LoVo (cell line): ENCODE results near the gene ZSCAN31.

Experiments used
- DNase-seq: peaks from one replicate; pipeline ENCODE4 v3.0.0-alpha.2; 2016; ENCODE audit warnings: low spot score

Gene ZSCAN31

GRCh38 chr6:28353356-28353755 lies 17.4 kb upstream of the ZSCAN31 start:
- DNase-seq, result no peak

- DNase-seq, result no peak
Observed at GRCh38 chr6:28351493-28351925, 15.6 kb upstream of the ZSCAN31 start.

- no peak for DNase-seq
Observed at GRCh38 chr6:28351087-28351486, 15.1 kb upstream of the ZSCAN31 start.

GRCh38 chr6:28349892-28350737 lies 14.2 kb upstream of the ZSCAN31 start, which contains the start of gene ZKSCAN3:
ZKSCAN3 (plus strand) TSS chr6:28349947; CDS start chr6:28359587, 9,640 bp downstream.
- peak; percentile 78 for DNase-seq

GRCh38 chr6:28349344-28349891 lies 13.5 kb upstream of the ZSCAN31 start:
- DNase-seq, result no peak

- no peak for DNase-seq
Observed at GRCh38 chr6:28347119-28347518, 11.2 kb upstream of the ZSCAN31 start.

GRCh38 chr6:28345201-28345600 lies 9.3 kb upstream of the ZSCAN31 start:
- DNase-seq, result no peak

GRCh38 chr6:28343898-28344677 lies 8.1 kb upstream of the ZSCAN31 start:
- no peak for DNase-seq

- no peak for DNase-seq
Observed at GRCh38 chr6:28340310-28341095, 4.6 kb upstream of the ZSCAN31 start.

- DNase-seq, result no peak
Observed at GRCh38 chr6:28337121-28337520, 1.2 kb upstream of the ZSCAN31 start.

- peak; percentile 55 for DNase-seq
Observed at GRCh38 chr6:28336284-28337120, 554 bp upstream of the ZSCAN31 start.

GRCh38 chr6:28335040-28335563 lies 846 bp downstream of the ZSCAN31 start:
- no peak for DNase-seq

GRCh38 chr6:28334286-28335039 lies 1.5 kb downstream of the ZSCAN31 start:
- no peak for DNase-seq

- no peak for DNase-seq
Observed at GRCh38 chr6:28333599-28334018, 2.3 kb downstream of the ZSCAN31 start.

GRCh38 chr6:28333047-28333446 lies 2.9 kb downstream of the ZSCAN31 start:
- no peak for DNase-seq

- no peak for DNase-seq
Observed at GRCh38 chr6:28330041-28330440, 5.9 kb downstream of the ZSCAN31 start.

GRCh38 chr6:28326371-28326948 lies 9.5 kb downstream of the ZSCAN31 start:
- no peak for DNase-seq

- DNase-seq, result no peak
Observed at GRCh38 chr6:28323813-28324424, 12.0 kb downstream of the ZSCAN31 start.

- DNase-seq, result no peak
Observed at GRCh38 chr6:28322661-28323060, 13.3 kb downstream of the ZSCAN31 start.
